ENCODE results near the gene UHRF2.
"Not testable (repeated sequence)": the region's sequence is repeated elsewhere in the genome, so short reads cannot be mapped to it uniquely, and the experiment has no call there.

UHRF2 gene

GRCh38 chr9:6428940-6429889 is 16.2 kb downstream of the UHRF2 start:
- no peak for DNase-seq (ENCODE audit: extremely low read depth in 1 of 2, low read depth in 1 of 2)

- DNase-seq (ENCODE audit: extremely low read depth in 1 of 2, low read depth in 1 of 2), result no peak
These were observed 18.0 kb downstream of the UHRF2 start for GRCh38 chr9:6431038-6431437.

GRCh38 chr9:6433410-6433809 is 20.4 kb downstream of the UHRF2 start:
- no peak for DNase-seq (ENCODE audit: extremely low read depth in 1 of 2, low read depth in 1 of 2)

GRCh38 chr9:6439051-6439703 is 26.2 kb downstream of the UHRF2 start:
- no peak for DNase-seq (ENCODE audit: extremely low read depth in 1 of 2, low read depth in 1 of 2)

- no peak for DNase-seq (ENCODE audit: extremely low read depth in 1 of 2, low read depth in 1 of 2)
These were observed 27.4 kb downstream of the UHRF2 start for GRCh38 chr9:6440405-6440804.

- no peak for DNase-seq (ENCODE audit: extremely low read depth in 1 of 2, low read depth in 1 of 2)
These were observed 28.3 kb downstream of the UHRF2 start for GRCh38 chr9:6441269-6441668.

- no peak for DNase-seq (ENCODE audit: extremely low read depth in 1 of 2, low read depth in 1 of 2)
These were observed 30.7 kb downstream of the UHRF2 start for GRCh38 chr9:6443661-6444060.

GRCh38 chr9:6444128-6444527 is 31.1 kb downstream of the UHRF2 start:
- DNase-seq (ENCODE audit: extremely low read depth in 1 of 2, low read depth in 1 of 2), result no peak

- DNase-seq (ENCODE audit: extremely low read depth in 1 of 2, low read depth in 1 of 2), result no peak
These were observed 36.1 kb downstream of the UHRF2 start for GRCh38 chr9:6449086-6449485.

- no peak for DNase-seq (ENCODE audit: extremely low read depth in 1 of 2, low read depth in 1 of 2)
These were observed 36.6 kb downstream of the UHRF2 start for GRCh38 chr9:6449645-6450044.

- DNase-seq (ENCODE audit: extremely low read depth in 1 of 2, low read depth in 1 of 2), result no peak
These were observed 37.8 kb downstream of the UHRF2 start for GRCh38 chr9:6450641-6451375.

GRCh38 chr9:6455292-6455691 is 42.3 kb downstream of the UHRF2 start:
- not testable (repeated sequence) for DNase-seq (ENCODE audit: extremely low read depth in 1 of 2, low read depth in 1 of 2)

GRCh38 chr9:6458704-6459103 is 45.7 kb downstream of the UHRF2 start:
- not testable (repeated sequence) for DNase-seq (ENCODE audit: extremely low read depth in 1 of 2, low read depth in 1 of 2)

- no peak for DNase-seq (ENCODE audit: extremely low read depth in 1 of 2, low read depth in 1 of 2)
These were observed 46.7 kb downstream of the UHRF2 start for GRCh38 chr9:6459718-6460117.

- DNase-seq (ENCODE audit: extremely low read depth in 1 of 2, low read depth in 1 of 2), result no peak
These were observed 47.3 kb downstream of the UHRF2 start for GRCh38 chr9:6460189-6460768.

GRCh38 chr9:6461619-6462018 is 48.6 kb downstream of the UHRF2 start:
- DNase-seq (ENCODE audit: extremely low read depth in 1 of 2, low read depth in 1 of 2), result no peak

- no peak for DNase-seq (ENCODE audit: extremely low read depth in 1 of 2, low read depth in 1 of 2)
These were observed 54.1 kb downstream of the UHRF2 start for GRCh38 chr9:6467006-6467625.

GRCh38 chr9:6471231-6471850 is 58.3 kb downstream of the UHRF2 start:
- no peak for DNase-seq (ENCODE audit: extremely low read depth in 1 of 2, low read depth in 1 of 2)

- no peak for DNase-seq (ENCODE audit: extremely low read depth in 1 of 2, low read depth in 1 of 2)
These were observed 60.2 kb downstream of the UHRF2 start for GRCh38 chr9:6473151-6473550.

GRCh38 chr9:6479959-6480358 is 67.0 kb downstream of the UHRF2 start:
- no peak for DNase-seq (ENCODE audit: extremely low read depth in 1 of 2, low read depth in 1 of 2)

Data from stimulated activated CD8-positive, alpha-beta memory T cell treated with anti-CD3 and anti-CD28 coated beads, Interleukin-7, amount 100 ng/mL, for 48 hours (primary cell).